Measurements from ENCODE around the gene ADAMTS14.

Gene ADAMTS14

GRCh38 chr10:70776455-70777005 is 104.2 kb downstream of the ADAMTS14 start:
- no peak overlapping the region for H3K27ac ChIP-seq (ENCODE audit: poor library complexity, severe bottlenecking)
- ATAC-seq (ENCODE audit: low read depth) (no peak), DNase-seq (ENCODE audit: low spot score) (no peak)
- H3K9me3 ChIP-seq (ENCODE audit: severe bottlenecking), result no peaks in the 10 kb centered on the region
- no peaks in the 10 kb centered on the region for H3K4me1 ChIP-seq (ENCODE audit: insufficient read depth, poor library complexity, severe bottlenecking)
- H3K4me3 ChIP-seq (ENCODE audit: severe bottlenecking), result no peak overlapping the region
- H3K27me3 ChIP-seq (ENCODE audit: insufficient read depth, poor library complexity, severe bottlenecking), result no peaks in the 10 kb centered on the region
- no peaks in the 10 kb centered on the region for H3K36me3 ChIP-seq (ENCODE audit: low read depth)
- TF ChIP-seq CTCF (IDR thresholded peaks at IDR 0.05; ENCODE audit: poor library complexity, severe bottlenecking), result no peak

- Histone ChIP-seq H3K27me3 (ENCODE audit: insufficient read depth, poor library complexity, severe bottlenecking) (no peaks in the 10 kb centered on the region), H3K9me3 (ENCODE audit: severe bottlenecking) (no peaks in the 10 kb centered on the region), H3K27ac (ENCODE audit: poor library complexity, severe bottlenecking) (no peak overlapping the region), H3K36me3 (ENCODE audit: low read depth) (no peaks in the 10 kb centered on the region), H3K4me1 (ENCODE audit: insufficient read depth, poor library complexity, severe bottlenecking) (no peaks in the 10 kb centered on the region), H3K4me3 (ENCODE audit: severe bottlenecking) (no peak overlapping the region)
- TF ChIP-seq CTCF (IDR thresholded peaks at IDR 0.05; ENCODE audit: poor library complexity, severe bottlenecking), result no peak
- DNase-seq (ENCODE audit: low spot score), result no peak
- ATAC-seq (ENCODE audit: low read depth), result no peak
These were observed 105.0 kb downstream of the ADAMTS14 start for GRCh38 chr10:70777063-70777875.

- no peak overlapping the region for H3K4me3 ChIP-seq (ENCODE audit: severe bottlenecking)
- H3K36me3 ChIP-seq (ENCODE audit: low read depth), result no peaks in the 10 kb centered on the region
- H3K27ac ChIP-seq (ENCODE audit: poor library complexity, severe bottlenecking), result no peak overlapping the region
- no peaks in the 10 kb centered on the region for H3K9me3 ChIP-seq (ENCODE audit: severe bottlenecking)
- H3K27me3 ChIP-seq (ENCODE audit: insufficient read depth, poor library complexity, severe bottlenecking), result no peaks in the 10 kb centered on the region
- no peaks in the 10 kb centered on the region for H3K4me1 ChIP-seq (ENCODE audit: insufficient read depth, poor library complexity, severe bottlenecking)
- no peak for TF ChIP-seq CTCF (IDR thresholded peaks at IDR 0.05; ENCODE audit: poor library complexity, severe bottlenecking)
- ATAC-seq (ENCODE audit: low read depth), result no peak
- no peak for DNase-seq (ENCODE audit: low spot score)
These were observed 106.1 kb downstream of the ADAMTS14 start for GRCh38 chr10:70778267-70778924.

GRCh38 chr10:70779088-70779487 is 106.8 kb downstream of the ADAMTS14 start:
- H3K27ac ChIP-seq (ENCODE audit: poor library complexity, severe bottlenecking), result no peak overlapping the region
- H3K4me1 ChIP-seq (ENCODE audit: insufficient read depth, poor library complexity, severe bottlenecking), result no peaks in the 10 kb centered on the region
- no peak for ATAC-seq (ENCODE audit: low read depth)

More at GRCh38 chr10:70779088-70779487, 106.8 kb downstream of the ADAMTS14 start:
- no peak for TF ChIP-seq CTCF (IDR thresholded peaks at IDR 0.05; ENCODE audit: poor library complexity, severe bottlenecking)
- H3K4me3 ChIP-seq (ENCODE audit: severe bottlenecking), result no peak overlapping the region
- no peaks in the 10 kb centered on the region for H3K9me3 ChIP-seq (ENCODE audit: severe bottlenecking)
- H3K27me3 ChIP-seq (ENCODE audit: insufficient read depth, poor library complexity, severe bottlenecking), result no peaks in the 10 kb centered on the region
- H3K36me3 ChIP-seq (ENCODE audit: low read depth), result no peaks in the 10 kb centered on the region
- DNase-seq (ENCODE audit: low spot score), result no peak

Measured in RWPE2 (cell line).